ENCODE results near the gene ADAMTS18. TPM values are rescaled to one million over a fixed set of nuclear protein-coding genes. Genes with fewer than 3 reads are reported as not detected.

ADAMTS18 gene
- total RNA-seq, 1 donor from 2014 or later = 1.4 TPM

- intact Hi-C loops (cut with DNase I) = no loop called here
- ATAC-seq = no peak
- DNase-seq (ENCODE audit: low spot score) = no peak
Measured at GRCh38 chr16:77443357-77444146, 8.7 kb upstream of the ADAMTS18 start.

DNA sequence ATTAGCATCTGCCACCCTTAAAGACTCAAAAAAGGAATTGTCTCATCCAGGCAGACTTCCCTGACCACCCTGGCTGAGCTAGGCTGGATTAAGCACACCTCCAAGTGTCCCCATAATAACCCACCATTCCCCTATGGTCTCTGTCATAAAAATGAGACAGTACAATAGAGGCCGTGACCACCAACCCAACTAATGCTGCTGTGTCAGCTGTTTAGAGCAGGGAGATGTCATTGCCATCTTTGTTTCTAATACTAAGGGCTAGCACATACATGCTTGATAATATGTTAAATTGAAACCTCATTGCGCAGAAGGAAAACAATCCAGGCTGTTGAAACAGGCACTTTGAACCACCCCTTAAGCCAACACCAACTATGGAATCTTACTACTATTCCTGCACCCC, 7.2 kb upstream of the ADAMTS18 start:
- no peak for DNase-seq (ENCODE audit: low spot score)
- intact Hi-C loops (cut with DNase I) = no loop called here
- ATAC-seq = no peak

DNA sequence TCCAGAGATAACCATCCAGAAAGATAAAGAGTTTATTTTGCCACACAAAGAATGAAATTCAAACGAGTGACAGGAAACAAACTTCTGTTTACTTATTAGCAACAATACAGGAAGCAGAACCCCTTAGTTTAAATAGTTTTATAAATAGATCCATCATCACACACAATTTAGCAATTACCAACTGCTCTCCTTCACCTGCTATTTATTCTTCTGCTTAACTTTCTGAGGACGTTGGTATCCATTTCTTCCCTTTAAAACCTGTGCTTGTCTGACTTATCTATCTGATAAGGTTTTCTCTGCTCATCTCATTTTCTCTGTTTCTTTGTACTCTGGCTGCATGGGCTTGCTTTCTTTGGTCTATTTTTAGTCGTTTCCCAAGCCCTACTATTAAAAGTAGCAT, 4.3 kb upstream of the ADAMTS18 start:
- intact Hi-C loops (cut with DNase I) = no loop called here
- DNase-seq (ENCODE audit: low spot score) = no peak
- no peak for ATAC-seq

- DNase-seq (ENCODE audit: low spot score) = no peak
- ATAC-seq = no peak
- intact Hi-C loops (cut with DNase I) = no loop called here
Measured at GRCh38 chr16:77437859-77438258, 3.0 kb upstream of the ADAMTS18 start.

DNA sequence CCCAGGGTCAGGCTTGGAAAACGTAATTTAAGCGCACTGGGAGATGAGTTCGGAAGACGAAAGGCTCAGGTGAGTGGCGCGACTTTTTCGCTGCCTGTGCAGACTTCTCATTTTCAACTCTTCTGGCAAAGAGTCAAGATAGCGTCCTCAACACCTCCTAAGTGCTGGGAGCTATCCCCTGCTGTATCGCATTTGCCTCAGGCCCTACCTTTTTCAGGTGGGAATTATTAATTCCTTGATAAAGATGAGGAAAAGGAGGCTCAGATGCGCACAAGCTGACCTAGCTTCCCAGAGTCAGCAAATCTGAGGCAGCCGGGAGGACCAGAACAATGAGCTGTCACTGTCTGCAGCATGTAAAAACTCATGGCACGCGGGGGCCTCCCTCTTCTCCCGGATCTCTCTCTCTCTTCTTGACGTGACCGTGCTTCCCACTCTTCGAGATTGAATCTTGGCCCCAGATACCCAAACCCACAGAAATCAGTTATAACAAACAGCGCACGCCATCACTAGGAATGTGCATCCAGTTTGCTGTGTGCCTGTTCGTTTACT, 512 bp upstream of the ADAMTS18 start:
- ATAC-seq (no peak), DNase-seq (ENCODE audit: low spot score) (no peak)
- intact Hi-C loops (cut with DNase I) = no loop called here

GRCh38 chr16:77434022-77434529, 758 bp downstream of the ADAMTS18 start:
- ATAC-seq = no peak
- no peak for DNase-seq (ENCODE audit: low spot score)
- intact Hi-C loops (cut with DNase I) = no loop called here

GRCh38 chr16:77433146-77433545, 1.7 kb downstream of the ADAMTS18 start:
- ATAC-seq (no peak), DNase-seq (ENCODE audit: low spot score) (no peak)
- intact Hi-C loops (cut with DNase I) = no loop called here

DNA sequence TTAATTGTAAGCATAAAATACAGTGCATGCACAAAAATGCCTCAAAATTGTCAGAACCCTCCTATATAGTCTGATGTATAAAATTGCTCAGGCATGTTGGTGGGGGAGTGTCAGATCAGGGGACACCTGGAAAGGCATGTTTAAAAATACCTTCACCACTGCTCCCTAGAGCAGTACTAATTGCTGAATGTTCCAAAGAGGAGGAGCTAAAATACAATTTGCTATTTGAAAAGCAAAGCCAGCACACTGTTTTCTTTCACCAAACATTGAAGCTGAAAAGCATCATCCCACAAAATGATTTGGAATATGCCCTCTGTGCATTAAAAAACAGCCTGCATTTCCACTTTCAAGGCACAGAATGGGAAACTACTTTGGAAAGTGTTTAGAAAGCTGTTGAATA, 2.6 kb downstream of the ADAMTS18 start:
- DNase-seq (ENCODE audit: low spot score) (no peak), ATAC-seq (no peak)
- intact Hi-C loops (cut with DNase I) = no loop called here

GRCh38 chr16:77430787-77431585, 3.8 kb downstream of the ADAMTS18 start:
- ATAC-seq (no peak), DNase-seq (ENCODE audit: low spot score) (no peak)
- intact Hi-C loops (cut with DNase I) = no loop called here

DNA sequence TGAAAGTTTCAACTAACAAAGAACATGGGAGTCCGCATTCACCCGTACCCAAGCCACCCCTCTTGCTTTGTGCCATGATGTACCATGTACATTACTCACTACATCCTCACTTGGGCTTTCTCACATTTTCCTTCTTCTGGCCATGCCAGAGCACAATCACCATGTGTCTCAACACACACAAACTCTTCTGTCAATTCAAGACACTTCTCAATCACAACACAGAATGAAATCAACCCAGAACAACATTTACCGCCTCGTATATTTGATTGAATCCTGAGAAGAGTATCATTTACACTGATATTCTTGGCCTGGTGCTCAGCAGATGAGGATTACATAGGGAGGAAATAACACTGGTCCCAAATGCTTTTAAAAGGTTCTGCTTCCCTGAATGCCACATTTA, 4.5 kb downstream of the ADAMTS18 start:
- ATAC-seq (no peak), DNase-seq (ENCODE audit: low spot score) (no peak)
- intact Hi-C loops (cut with DNase I) = no loop called here

DNA sequence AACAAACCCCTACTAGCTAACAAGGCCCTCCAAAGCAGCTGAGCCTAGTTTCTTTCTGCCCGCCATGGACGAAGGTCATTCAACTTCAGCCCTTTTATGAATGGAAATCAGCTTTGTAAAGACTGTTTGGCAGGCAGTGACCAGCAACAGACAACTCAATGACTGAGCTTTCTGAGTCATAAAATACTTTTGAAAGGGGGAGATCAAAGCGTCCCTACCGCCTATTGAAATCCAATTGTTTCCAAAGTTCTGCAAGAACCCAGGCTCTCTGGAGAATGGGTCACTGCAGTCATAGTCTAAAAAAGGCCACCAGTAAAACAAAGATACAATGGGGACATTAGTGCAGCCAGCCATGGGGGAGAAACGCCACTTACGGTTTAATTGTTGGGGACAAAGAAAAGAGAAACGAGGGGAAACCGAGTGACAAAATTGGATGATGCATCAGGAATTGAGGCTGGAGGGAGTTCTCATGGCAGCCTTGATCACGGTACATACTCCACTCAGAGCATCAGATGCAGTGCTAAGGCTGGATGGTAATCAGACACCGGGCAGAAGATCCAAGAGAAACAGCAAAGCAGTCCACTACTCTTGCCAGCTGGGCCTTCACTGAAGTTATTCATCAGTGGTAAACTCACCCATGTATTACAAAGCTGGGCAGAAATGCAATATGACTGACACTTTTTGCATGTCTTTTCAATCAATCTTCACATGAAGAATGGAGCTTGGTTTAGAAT, 9.8 kb downstream of the ADAMTS18 start:
- ATAC-seq (peak; percentile 57), DNase-seq (ENCODE audit: low spot score) (no peak)
- intact Hi-C loops (cut with DNase I) = no loop called here

GRCh38 chr16:77422196-77422784, 12.5 kb downstream of the ADAMTS18 start:
- ATAC-seq = no peak
- DNase-seq (ENCODE audit: low spot score) = no peak
- intact Hi-C loops (cut with DNase I) = no loop called here

- no peak for ATAC-seq
- DNase-seq (ENCODE audit: low spot score) = no peak
- intact Hi-C loops (cut with DNase I) = no loop called here
Measured at GRCh38 chr16:77416939-77417480, 17.8 kb downstream of the ADAMTS18 start.

DNA sequence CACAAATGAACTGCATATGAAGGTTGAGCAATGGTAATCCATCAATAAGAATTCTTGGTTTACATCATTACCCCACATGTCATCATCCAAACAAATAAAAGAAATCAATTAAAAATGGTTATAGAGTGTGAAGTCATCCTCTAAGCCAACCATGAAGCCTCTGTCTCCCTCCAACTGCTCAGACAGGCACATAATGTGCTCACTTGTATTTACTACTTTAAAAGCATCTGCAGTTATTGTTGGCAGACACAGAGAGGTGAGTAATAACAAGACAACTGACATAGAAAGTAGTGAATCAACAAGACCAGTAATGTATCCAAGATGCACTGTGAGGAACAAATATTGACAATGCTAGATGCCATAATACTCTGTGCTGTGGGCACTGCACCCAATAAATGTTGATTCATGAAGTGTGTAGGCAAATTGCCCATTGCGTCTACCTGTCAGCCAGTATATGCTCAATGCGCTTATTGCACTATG, 20.0 kb downstream of the ADAMTS18 start:
- ATAC-seq (no peak), DNase-seq (ENCODE audit: low spot score) (no peak)
- intact Hi-C loops (cut with DNase I) = no loop called here

DNA sequence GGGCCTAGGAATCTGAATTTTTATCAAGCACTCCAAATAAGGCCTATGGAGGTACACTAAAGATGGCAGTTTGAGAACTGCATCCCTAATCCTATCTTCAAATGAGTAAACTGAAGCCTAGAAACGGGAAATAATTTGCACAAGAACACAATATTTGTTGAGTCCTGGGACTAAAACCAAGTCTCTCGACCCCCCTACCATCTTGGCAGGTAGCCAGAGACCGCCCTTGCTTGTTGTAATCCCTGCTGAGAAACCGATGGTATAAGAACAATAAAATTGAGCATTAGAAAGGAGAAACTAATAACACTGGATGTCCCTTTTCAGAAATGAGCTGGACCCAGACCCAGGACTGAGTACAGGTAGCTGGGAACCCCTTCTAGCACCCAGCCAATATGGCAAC, 24.4 kb downstream of the ADAMTS18 start:
- ATAC-seq (no peak), DNase-seq (ENCODE audit: low spot score) (no peak)
- intact Hi-C loops (cut with DNase I) = no loop called here

GRCh38 chr16:77409311-77409710, 25.5 kb downstream of the ADAMTS18 start:
- no peak for ATAC-seq
- DNase-seq (ENCODE audit: low spot score) = no peak
- intact Hi-C loops (cut with DNase I) = no loop called here

GRCh38 chr16:77408607-77409006, 26.2 kb downstream of the ADAMTS18 start:
- no peak for ATAC-seq
- DNase-seq (ENCODE audit: low spot score) = no peak
- intact Hi-C loops (cut with DNase I) = no loop called here

- ATAC-seq = no peak
- intact Hi-C loops (cut with DNase I) = no loop called here
- no peak for DNase-seq (ENCODE audit: low spot score)
Measured at GRCh38 chr16:77406680-77407079, 28.2 kb downstream of the ADAMTS18 start.

DNA sequence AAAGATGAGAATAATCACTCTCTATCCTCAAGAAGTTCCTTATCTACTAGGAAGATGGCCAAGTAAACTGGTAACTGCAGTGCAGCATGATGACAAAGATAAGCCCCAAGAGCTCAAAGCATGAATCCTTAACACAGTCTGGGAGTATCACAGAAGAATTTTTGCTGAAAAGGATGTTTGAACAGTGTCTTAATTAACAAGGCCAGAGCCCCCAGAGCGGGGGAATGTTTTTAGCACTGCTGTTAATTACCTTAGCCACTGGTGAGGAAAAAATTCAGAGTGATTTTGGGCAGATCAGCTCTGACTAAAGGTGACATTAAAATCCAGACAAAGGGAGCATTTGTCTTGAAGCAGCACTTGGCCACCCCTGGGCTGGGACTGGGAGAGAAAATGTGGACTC, 30.1 kb downstream of the ADAMTS18 start:
- ATAC-seq (no peak), DNase-seq (ENCODE audit: low spot score) (no peak)

More for the DNA sequence above, 30.1 kb downstream of the ADAMTS18 start:
- intact Hi-C loops (cut with DNase I) = no loop called here
